GM21723 (cell line): Measurements from ENCODE around the gene TRIM2.

Source experiments
- ATAC-seq: cut with Tn5 transposase; IDR thresholded peaks from one replicate; pipeline ENCODE4 v1.9.1; 2021; ENCODE audit warnings: mild to moderate bottlenecking, moderate library complexity; ENCODE audit not compliant: unreplicated experiment

The TRIM2 gene

DNA sequence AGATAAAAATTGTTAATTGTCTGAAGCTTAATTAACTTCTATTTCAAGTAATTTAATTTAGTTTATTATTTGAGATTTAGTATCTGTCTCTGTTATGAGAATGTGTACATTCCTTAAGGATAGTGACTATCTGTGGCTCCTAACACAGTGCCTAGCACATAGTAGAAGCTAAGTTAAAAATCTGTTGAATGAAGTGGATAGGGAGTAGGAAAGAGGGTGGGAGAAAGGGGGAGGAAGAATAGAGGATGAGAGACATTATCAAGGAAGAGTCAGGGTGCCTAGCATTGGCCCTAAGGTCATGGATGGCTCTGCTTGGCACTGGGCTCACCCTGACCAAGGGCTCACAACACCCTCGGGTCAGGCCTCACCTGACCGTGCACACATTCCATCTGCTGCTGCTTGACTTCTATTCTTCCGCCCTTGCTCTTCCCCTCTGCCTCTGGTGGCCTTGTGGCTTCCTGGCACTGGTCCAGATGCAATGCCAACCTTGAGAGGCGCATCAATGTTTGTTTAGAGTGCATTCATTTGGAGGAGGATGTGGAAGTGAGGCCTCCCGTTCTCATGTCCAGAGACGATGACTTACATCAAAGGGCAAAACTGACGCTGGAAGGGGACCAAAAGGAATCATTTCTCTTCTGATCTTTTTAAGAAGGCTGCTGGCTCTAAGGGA lies 42.3 kb downstream of the TRIM2 start:
- no peak for ATAC-seq

DNA sequence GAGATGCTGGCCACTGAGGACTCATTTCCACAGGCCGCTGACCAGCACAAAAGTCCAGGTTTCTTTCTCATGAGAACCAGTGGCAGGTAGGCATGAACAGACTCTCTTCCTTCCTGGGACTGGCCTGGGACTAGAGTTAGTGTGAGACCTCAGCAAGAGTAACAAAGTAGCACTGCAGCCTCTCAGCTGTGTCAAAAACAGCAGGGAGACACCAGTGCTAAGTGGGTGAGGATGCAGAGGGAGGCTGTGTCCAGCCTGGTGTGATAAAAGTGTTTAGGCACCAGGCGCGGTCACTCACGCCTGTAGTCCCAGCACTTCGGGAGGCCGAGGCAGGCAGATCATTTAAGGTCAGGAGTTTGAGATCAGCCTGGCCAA lies 42.9 kb downstream of the TRIM2 start:
- no peak for ATAC-seq

DNA sequence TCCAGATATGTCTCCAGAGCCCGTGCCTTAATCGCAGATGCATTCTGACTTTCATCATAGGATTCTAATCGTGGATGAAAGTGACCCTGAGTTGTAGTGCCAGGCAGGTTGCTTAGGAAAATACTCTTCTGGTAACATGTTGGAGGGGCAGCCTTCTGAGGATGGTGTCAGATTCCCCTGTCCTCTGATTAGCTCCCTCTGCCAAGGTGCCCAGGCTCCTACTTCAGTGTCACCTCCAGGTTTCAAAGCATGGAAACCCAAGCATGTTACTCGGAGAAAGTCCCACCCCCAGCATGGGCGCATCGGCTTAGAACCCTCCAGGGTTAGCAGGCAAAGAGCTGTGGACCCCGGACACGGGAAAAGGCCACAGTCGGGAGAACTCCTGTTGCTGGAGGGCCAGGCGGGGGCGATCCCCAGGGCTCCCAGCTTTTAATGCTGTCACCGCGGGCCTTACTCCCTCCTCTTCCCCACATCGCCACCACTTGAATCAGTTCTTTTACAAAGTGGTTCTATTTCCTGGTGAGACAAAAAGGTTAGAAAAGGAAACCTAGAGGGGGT lies 44.5 kb downstream of the TRIM2 start:
- ATAC-seq = peak; percentile 23

DNA sequence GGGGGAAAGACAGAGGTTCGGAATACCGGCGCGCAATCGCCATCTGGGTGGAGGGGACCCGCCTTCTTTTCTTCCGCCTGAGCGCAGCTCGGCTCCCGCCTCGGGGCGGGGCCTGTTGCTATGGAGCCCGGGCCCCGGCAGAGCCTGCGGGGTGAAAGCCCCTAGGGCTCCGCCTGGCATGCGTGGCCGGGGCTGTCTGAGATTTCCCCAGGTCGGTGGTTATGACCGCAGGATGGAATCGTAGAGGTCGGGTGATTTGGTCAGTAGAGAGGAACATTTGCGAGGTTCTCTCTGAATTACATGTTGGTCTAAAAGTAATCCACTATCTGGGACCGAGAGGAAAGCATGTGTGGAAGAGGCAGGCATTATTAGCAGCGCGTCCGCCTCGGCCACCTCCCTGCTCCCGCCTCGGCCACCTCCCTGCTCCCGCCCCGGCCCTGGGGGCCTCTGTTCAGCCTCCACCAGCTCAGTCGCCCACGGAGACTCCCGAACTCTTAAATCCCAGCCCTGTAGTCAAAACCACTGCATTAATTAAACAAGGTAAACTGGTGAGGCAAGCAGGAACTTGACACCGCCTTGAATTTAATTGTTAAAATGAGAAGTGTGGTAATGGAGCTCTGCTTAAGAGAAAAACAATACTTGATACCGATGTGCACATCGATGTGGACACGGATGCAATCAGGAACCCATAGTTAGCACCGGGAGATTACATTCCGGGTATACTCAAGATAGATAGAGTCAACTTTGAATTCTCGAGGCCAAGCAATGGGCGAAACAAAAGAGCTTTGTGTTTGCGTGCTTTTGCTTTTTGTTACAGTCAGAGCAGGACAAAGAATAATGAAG lies 45.2 kb downstream of the TRIM2 start:
- ATAC-seq = peak; percentile 99

DNA sequence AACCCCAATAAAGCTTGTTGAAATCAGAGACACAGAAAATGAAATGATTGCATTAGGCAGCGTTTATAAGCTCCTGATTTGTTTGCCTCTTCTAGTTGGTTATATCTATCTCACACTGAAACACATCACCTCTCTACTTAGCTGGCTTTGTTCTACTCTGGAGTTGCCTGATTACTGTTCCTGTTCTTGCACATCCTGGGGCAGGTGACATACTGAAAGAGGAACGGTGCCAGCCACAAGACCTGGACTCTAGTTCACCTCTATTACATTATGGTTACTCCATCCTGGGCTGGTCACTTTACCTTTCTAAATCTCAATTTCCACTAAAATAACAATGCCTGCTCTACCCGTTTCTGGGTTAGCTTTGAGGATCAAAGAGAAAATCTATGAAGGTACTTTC lies 47.9 kb downstream of the TRIM2 start:
- ATAC-seq = no peak

DNA sequence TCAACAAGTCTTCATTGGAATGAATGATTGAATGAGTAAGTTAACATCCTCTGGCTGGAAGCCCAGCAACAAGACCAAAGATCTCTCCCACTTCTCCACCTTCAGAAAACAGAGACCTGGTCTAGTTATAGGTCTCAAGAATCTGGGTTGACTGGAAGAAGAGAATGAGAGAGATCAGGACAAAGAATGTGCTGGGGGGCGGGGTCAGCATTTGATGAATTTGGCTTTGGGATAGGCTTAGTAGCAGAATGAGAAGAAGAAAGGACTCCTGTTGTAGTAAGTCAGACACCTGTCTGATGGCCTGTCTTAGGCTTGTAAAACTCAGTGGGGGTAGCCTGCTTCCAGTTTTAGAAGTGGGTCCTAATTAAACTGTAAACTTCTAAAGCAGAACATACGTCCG lies 51.0 kb downstream of the TRIM2 start:
- no peak for ATAC-seq

DNA sequence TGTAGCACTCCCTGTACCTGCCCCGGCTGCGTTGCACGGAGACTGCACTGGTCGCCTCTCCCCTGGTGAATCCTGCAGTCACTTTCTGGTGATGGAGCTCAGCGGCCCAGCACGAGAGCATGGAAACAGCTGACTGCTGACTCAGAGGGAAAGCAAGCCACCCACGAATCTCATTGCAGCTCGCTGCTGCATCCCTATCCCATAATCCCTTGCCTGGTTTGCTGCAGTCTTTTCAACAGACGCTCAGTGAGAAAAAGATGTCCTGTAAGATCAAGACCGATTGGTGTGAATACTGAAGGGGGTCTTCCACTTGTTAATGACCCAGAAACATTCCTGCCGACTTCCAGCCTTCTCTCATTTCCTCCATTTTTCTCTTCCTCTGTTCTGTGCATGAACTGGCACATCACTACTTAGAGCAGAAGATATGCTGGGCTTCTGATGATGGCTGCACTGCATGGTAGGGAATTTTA lies 52.9 kb downstream of the TRIM2 start:
- ATAC-seq = no peak

DNA sequence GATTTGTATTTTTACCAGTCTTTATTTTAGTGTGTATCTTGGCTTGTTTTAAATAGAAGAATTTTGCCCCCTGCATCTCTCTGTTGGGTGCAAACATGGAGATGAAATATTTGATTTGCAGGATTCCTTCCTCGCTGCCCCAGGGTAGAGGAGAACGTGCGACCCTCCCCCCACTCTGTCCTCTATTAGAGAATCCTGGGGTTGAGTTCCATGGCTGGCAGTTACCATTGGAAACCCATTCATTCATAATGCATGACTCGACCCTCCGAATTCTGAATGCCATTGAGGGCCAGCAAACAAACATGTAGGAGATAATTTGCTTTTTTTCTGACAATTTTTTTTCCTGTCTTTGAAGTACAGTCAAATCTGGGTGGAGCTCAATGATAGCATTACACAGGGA lies 53.7 kb downstream of the TRIM2 start:
- ATAC-seq = no peak

DNA sequence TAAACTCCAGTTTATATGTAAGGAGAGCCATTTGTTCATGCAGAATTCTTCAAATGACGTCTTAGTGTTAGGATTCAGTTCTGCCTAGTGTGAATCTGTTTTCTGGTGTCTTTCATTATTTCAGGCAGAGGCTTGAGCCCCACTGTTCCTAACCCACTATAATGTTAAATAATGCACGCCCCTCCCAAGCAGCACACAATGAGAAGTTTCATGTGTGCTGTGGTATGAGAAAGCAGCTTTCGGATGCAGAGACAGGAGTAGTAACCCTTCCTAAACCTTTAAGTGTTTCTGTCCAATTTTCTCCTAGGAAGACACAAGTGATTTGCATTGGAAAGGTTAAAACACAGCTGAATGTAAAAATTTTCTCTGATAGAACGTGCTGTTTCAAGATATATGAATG lies 54.5 kb downstream of the TRIM2 start:
- no peak for ATAC-seq

DNA sequence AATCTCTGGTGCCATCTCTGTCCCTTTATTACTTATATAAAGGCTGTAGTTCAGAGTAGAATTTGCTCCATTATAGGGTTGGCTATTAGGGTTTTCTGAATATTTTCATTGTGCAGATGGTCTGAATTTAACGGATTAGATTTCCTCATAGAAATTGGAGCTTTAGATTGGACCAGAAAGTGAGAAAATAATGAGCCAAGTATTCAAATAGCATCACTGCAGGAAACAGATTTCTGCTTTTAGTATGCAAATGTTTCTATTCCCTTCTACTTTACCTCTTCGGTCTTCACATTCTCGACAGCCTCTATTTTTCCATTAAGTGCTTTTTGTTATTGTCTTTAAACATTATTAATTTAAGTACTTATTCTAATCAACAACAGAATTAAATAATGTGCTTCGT lies 55.4 kb downstream of the TRIM2 start:
- ATAC-seq = no peak

DNA sequence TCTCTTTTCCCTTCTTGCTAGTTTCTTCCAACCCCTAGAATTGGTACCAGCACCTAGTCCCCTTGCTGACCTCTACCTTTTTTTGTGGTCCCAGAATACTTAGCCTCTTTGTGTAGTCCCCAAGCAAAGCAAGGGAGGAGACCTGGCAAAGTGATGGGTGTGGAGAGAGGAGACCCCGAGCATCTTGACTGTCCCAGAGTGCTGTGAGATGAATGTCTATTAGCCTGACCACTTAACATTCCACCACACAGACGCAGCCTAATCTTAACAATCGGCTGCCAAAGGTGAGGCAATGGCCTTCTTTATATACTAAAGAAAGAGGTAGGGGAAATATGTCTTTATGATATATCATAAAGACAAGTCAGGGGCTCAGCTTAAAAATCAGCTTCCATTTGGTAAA lies 55.9 kb downstream of the TRIM2 start:
- ATAC-seq = no peak

DNA sequence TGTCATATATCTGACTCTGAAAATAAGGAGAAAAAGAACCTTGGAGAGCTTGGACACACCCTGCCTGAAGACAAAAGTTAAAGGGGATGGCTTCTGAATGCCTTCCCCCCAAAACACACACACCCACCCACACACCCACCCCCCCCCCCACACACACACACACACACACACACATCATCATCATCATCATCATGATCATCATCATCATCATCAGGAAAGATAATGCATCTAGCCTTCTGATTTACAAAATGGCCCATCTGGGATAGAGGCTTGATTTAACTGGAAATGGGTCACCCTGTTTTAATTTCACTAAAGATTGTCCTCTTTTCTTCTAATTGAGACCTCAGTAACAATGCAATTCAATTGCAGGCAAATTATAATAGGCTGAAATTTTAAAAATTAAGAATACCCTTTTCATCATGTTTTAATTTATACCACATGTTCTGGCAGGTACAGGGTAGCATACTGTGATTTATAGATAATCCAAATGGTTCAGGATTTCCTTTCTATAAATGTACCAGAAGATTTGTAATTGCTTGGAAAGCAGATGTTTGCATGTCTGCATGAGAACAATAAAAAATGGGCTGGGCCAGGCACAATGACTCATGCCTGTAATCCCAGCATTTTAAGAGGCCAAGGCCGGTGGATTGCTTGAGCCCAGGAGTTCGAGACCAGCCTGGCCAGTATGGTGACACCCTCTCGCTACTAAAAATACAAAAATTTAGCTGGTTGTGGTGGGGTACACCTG lies 56.5 kb downstream of the TRIM2 start:
- no peak for ATAC-seq

DNA sequence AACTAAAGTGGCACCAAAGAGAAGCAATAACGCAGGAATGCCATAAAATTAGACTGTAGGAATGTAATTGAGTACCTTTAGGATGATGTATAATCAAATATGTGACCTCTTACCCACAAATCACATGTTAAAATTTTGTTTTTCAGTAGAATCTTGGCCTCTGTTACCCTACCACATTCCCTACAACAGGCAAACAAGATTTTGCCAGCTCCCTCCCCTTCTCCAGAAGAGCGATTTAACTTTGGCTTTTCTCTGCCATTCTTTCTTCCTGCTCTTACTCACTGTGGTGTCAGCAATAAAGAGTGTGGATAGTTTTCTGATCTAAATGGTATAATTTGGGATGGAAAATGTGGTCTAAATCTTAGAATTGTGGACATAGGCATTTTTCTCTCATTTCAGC lies 57.2 kb downstream of the TRIM2 start:
- no peak for ATAC-seq

DNA sequence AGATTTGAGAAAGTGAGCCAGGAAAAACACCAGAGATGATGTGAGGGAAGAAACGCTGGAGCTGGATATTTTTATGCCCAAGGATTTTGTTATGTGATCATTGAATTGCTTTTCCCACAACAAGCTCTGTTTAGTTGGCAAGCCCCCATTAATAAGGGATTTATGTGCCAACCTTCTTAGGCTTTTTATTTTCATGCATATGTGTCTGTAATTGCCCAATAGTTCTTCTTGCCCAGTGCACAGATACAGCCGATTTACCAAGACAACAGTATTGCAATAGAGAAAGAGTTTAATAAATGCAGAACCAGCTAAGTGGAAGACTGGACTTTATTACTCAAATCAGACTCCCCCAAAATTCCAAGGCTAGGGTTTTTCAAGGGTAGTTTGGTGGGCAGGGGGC lies 57.7 kb downstream of the TRIM2 start:
- no peak for ATAC-seq

DNA sequence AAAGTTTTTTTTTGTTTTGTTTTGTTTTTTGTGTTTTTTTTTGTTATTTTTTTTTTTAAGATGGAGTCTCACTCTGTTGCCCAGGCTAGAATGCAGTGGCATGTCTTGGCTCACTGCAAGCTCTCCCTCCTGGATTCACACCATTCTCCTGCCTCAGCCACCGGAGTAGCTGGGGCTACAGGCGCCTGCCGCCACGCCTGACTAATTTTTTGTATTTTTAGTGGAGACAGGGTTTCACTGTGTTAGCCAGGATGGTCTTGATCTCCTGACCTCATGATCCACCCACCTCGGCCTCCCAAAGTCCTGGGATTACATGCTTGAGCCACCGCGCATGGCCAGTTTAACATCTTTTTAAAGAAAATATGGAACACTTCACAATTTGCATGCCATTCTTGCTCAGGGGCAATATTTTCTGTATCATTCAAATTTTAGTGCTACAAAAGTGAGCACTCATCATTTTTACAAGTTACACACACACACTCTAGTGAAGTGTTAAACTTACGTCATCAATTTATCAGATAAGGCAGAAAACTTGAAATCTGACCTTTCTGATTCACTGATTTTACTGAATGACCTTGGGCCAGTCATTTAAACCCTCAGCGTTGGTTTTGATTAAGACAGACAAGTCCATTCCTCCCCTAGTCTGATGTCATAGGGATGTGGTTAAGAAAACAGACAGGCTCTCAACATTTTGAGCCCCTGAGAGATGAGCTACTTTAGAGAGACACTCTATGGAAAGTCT lies 61.2 kb downstream of the TRIM2 start:
- no peak for ATAC-seq

DNA sequence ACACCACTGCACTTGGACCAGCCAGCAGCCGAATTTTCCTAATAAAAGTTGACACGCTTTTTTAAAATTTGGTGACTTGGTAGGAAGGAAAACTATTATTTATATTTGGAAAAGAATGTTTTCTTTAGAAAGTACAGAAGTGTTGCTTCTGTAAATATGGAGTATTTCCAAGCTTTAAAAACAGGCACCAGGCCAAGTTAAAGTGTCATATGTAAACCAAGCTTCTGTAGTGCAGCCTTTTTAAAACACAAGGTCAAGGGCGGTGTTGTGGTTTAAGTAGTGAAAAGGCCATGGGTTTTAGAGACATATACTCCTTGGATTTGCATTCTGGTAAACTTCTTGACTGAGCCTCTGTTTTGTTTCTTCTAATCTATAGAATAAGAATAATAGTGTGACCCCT lies 62.7 kb downstream of the TRIM2 start:
- ATAC-seq = no peak

DNA sequence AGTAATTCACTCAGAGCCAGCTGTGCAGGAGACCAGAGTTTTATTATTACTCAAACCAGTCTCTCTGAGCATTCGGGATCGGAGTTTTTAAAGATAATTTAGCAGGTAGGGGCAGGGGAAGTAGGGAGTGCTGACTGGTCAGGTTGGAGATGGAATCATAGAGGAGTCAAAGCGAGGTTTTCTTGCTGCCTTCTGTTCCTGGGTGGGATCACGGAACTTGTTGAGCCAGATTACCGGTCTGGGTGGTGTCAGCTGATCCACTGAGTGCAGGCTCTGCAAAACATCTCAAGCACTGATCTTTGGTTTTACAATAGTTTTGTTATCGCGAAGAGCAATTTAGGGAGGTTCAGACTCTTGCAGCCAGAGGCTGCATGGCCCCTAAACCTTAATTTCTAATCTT lies 63.6 kb downstream of the TRIM2 start:
- ATAC-seq = no peak

DNA sequence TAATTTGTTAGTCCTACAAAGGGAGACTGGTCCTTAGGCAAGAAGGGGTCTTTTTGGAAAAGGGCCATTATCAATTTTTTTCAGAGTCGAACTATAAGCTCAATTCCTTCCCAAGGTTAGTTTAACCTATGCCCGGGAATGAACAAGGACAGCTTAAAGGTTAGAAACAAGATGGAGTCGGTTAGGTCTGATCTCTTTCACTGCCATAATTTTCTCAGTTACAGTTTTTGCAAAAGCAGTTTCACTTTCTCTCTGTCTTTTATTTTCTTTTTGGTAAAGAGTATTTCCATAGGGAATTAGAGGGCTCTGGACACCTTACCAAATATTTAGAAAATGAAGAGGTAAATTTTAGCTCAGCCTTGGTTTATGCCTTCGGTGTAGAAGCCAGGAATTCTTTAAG lies 64.1 kb downstream of the TRIM2 start:
- no peak for ATAC-seq

DNA sequence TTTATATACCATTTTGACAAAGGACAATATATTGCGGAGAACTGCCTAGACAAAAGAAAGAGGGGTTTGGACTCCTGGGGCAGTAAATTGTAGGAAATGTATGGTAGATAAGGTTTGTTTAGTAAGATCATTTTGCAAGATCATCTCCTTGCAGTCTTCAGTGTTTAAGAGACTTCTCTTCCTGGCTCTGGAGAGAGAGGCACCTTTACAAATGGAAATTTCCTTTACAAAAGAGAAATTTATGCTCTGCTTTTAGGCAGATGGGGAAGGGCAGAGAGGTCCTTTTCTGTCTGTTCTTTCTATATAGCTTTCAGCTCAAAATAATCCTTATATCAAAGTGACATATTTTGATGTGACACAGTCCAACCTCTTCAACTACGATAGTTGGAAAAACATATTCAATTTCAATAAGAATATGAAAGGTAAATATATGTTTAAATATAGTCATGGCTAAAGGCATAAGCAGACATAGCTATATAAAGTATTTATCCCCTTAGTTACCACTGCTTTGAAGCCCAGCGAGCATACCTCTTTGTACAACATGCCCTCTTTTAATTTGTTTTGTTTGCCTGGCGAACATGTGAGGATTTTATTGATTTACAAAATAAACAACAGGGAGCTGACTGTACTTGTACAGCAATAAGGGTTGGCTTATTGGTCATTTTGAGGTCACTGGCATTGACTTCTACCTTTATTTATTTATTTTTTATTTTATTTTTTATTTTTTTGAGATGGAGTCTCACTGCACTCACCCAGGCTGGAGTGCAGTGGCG lies 65.2 kb downstream of the TRIM2 start:
- no peak for ATAC-seq

DNA sequence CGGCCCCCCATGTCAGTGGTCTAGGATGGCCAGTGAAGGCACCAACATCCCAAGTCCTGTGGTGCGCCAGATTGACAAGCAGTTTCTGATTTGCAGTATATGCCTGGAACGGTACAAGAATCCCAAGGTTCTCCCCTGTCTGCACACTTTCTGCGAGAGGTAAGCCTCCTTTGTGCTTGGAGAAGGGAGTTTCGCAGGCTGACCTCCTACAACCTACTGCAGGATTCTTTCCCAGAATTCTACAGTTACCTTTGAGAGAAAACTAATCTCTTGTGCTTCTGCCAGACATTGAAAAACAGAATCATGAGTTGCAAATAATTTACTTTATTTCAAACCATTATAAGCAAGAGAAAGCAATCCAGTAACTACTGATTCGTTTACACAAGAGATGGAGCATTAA lies 66.1 kb downstream of the TRIM2 start:
- ATAC-seq = no peak
